ENCODE data around the gene LBHD2.
"Not testable (repeated sequence)": the region's sequence is repeated elsewhere in the genome, so short reads cannot be mapped to it uniquely, and the experiment has no call there.

LBHD2 gene

DNA sequence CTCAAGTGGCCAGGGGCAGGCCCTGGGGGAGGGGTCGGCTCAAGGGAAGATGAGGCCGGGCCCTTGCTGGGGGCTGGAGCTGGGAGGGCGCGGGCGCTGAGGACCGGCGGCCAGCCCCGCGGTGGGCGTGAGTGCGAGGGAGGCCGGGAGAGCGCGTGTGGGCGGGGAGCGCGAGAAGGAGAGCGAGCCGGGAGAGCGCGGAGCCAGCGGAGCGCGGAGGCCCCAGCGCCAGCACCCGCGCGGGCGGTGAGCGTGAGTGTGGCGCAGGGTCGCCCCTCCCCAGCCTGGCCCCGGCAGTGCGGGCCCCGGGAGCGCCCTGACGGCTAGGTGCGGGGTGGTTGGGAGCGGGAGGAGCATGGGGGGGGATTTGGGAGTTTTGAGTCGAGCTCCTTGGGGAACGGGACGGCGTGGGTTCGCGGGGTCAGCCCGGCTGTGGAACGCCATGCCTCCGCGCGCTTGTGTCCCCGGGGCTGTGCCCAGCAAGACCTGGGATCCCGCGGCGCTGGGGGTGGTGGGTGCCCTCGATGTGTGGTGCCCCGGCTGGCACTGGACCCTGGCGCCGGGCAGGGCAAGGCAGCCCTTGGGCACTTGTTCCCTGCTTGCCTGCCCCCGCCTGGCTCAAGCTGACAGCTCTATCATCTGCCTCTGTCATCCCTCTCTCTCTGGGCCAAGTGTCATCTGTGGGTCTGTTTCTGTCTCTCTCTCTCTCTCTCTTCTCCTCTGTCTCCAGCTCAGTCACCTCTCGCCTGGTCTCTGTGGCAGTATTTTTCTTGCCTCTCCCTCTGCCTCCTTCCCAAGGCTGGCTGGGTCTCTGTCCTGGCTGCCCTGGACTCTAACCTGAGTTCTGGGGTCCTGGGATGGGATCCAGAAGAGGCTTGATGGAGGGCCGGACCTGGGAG is at the start of gene LBHD2:
LBHD2 (plus strand) TSS at position 190 of the 899 bp plus-strand sequence. CDS start 1,803 bp downstream, outside the sequence.
- no peak for DNase-seq

DNA sequence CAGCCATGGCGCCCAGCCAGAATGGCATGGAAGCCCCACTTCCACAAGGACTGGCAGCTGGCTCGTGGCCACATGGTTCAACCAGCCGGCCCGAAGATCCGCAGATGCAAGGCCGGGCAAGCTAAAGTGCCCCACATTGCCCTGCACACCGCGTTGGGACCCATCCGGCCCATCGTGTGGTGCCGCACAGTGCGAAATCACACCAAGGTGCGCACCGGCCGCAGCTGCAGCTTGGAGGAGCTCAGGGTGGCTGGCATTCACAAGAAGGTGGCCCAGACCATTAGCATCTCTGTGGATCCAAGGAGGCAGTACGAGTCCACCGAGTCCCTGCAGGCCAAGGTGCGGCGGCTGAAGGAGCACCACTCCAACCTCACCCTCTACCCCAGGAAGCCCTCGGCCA is 42.5 kb upstream of the LBHD2 start:
- no peak for DNase-seq

DNA sequence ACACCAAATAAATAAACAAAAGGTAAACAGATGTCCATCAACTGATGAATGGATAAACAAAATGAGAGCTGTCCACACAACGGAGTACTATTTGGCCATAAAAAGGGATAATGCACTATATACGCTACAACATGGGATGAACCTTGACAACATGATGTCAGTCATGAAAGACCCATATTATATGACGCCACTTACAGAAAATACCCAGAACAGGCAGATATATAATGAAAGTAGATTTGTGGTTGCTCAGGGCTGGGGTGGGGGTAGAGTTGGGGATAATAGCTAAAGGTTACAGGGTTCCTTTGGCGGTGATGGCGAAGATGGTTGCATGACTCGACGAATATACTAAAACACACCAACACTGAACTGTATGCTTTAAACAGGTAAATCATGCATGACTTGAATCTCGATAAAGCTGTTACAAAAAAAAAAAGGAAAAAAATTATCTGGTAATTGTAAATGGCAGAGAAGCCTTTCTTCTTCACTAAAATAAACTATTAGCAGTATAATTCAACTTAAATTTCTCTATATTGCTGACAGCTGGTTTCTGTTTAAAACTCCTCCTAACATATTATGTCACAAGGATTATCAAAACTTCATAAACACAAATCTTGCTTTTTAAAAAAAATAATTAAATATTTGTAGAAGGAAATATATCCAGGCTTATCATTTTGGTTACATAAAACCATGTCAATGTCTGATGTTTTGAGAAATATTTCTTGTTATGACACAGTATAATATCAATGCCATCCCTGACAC is 40.6 kb upstream of the LBHD2 start:
- DNase-seq, result no peak

DNA sequence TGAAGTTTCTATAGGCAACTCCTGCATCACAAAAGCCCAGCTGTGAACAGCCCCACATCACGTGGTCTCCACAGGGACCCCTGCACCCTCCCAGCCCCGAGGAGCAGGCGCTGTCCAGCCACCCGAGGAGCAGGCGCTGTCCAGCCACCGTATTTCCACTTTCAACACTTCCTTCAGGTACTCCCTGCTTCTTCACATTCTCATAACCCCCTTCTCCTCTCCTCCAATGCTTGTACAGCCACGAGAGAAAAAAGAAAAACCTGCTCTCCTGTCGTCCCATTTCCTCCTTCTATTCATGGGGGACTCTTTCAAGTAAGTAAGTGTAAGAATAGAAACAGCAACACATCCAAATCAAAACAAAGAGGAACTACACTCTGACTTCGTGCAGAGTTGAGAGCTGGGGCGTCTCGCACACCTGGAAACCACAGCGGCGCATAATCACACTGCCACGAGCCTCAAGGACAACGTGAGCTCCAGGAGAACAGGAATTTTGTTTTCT is 38.6 kb upstream of the LBHD2 start:
- no peak for DNase-seq

DNA sequence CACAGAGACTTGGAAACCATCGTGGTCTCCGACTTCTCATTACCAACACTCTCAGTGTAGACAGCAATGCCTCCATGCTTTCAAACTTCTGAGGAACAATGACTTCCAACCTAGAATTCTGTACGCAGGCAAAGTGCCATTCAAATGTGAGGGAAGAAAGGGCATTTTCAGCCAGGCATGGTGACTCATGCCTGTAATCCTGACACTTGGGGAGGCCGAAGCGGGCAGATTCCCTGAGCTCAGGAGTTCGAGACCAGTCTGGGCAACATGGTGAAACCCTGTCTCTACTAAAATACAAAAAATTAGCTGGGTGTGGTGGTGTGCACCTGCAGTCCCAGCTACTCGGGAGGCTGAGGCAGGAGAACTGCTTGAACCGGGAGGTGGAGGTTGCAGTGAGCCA is 36.6 kb upstream of the LBHD2 start:
- DNase-seq, result not testable (repeated sequence)

DNA sequence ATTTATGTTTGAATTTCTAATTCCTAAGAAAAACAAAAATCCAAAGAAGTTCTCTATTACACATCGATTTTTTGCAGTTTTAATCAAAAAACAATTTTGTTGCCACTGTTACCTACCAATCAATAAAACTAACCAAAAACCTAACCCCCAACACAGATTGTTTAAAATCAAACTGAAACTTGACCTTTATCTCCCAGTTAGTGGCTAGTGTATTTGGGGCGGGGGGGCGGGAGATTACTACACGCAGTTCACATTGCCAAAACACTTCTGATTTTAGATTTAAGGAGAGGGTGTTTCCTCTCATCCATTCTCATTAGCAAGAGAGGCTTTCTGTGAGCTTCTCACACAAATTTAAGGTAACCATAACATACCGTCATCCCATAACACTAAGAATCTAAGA is 33.1 kb upstream of the LBHD2 start:
- DNase-seq, result no peak

DNA sequence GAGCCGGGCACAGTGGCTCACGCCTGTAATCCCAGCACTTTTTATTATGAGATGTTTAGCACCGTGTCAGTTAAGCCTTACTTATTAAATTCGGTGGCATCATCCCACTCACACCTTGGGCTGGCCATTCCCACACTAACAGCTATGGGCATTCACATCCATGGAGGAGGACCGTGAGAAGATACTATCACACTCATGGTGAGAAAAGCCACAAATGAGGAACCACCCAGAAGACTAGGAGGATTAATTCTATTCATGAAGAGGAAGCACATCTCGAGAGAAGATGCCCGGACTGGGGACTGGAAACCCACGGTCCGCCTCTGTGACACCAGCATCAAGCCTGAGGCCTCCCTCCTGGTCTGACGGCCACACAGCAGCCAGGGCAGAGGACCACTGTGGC is 31.6 kb upstream of the LBHD2 start:
- DNase-seq, result no peak

DNA sequence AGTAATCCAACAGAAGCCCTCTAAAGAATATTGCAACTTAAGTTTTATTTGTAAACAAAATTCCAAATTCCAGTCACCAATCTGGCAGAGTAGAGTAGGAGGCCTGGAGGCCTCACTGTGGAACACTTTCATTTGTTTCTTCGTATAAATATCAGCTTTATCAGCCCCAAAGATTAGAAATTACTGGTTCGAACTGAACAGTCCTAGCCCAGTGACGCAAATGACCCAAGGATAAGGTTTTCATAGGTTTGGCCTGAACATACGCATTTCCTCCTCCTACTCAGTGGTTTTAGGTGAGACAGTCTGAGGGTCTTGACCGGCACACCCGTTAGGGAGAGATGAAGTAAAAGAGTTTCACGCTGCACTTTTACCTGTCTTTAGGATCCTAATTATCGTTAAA is 28.3 kb upstream of the LBHD2 start:
- DNase-seq, result no peak

DNA sequence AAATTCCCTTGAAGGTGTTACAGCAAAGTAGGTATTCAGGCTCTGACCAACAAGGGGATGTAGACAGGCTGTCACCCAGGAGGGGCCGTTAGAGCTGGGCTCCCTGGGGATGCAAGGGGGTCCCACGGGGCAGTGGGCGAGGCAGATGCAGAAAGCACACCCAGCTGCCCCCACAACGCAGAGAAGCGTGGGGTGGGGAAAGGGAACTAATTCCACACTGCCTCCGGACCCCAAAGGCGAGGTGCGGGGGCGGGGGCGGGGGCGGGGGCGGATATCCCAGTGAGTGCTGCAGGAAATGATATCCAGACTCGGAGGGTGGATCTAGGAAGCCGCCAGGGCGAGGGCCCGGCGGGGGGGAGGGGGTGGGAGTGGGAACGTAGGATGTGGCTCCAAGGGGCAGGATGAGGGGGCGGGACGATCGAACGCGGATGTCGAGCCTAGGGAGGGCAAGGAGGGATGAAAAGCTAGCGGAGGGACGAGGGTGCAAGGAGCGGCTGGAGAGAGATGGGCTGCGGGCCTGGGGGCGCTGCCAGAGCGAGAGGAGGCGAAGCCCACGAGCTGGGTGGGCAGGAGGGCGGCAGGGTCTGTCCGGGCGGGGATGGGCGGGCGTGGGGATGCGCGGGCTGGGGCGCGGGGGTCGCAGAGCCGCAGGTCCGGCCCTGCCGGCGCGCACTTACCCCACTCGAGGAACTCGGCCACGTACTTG is 27.5 kb upstream of the LBHD2 start:
- DNase-seq, result no peak

DNA sequence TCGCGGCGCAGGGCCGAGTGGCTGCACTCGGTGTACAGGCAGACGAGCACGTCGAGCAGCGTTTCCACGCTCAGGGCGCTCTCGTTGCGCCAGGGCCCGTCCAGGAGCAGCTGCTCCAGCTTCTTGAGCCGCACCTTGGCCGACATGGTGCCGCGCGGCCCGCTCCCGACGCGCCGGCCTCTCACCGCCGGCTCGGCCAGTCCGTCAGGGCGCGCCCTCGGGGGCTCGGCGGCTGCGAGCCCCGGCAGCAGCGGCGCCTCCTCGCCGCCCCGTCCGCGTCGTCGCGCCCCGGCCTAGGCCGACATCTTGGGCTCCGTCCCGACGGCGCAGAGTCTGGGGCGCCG is 27.0 kb upstream of the LBHD2 start:
- no peak for DNase-seq

DNA sequence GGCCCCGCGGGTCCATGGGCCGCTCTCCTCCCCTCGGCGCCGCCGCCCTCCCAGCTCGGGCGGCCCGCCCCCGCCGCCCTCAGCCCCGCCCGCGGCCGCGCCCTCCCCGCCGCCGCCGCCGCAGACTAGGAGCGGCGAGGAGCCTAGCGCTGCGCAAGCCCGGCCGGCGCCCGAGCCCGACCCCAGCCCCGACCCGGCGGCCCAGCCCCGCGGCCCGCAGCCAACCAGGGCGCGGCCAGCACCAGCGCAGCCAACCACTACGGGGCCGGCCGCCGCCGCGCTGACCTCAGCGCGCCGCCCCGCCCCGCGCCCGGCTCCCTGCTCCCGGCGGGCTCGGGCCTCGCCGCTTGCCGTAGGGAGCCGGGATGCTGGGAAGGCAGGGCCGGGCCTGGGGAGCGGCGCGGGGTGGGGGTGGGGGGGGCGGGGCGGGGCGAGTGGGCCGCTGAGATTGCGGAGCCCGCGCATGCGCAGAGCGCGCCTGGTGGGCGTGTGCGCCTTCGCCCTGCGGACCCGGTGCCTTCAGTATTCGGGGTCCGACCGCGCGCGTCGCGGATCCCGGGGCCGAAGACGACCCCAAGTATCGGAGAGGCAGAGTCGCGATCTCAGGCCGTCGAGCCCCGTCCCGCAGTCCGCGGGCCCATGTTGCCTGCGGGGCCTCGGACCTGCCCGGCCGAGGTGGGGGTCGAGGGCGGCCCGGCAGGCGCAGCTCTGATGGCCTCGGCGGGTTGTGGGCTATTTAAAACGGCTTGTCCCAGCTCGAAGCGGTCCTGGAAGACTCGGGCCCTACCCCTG is 26.4 kb upstream of the LBHD2 start, which contains the start of gene CDC42BPB:
CDC42BPB (minus strand) TSS at position 178 of the 792 bp plus-strand sequence. CDS start 376 bp downstream, outside the sequence.
- DNase-seq, result peak; percentile 83 to 86

DNA sequence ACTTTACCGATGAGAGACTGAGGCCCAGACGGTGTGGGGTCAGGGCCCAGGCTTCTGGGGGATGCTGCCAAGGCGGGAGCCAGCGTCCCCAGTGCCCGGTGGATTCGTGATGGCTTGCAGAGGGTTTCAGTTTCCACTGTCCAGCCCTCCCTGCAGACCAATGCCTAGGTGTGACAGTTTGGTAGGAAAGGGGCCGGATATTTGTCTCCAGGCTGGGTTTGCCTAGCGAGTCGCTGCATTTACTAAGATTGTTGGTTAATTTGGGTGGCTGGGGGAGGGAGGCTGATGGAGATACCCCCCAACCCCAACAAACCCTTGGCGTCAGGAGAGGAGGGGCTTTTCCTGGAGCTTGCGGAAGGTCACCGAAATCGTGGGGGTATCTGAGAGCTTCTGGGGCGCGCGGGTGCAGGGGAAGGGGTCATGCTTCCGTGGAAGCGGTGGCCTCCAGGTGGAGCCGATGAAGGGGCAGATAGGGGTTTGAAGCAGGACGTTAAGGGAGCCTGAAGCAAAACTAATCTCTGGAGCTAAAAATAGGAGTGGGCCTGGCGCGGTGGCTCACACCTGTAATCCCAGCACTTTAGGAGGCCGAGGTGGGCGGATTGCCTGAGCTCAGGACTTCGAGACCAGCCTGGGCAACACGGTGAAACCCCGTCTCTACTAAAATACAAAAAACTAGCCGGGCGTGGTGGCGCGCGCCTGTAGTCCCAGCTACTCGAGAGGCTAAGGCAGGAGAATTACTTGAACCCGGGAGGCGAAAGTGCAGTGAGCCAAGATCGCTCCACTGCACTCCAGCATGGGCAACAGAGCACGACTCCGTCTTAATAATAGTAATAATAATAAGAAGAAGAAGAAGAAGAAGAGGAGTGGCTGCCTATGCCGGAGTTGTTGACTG is 25.6 kb upstream of the LBHD2 start:
- no peak for DNase-seq

DNA sequence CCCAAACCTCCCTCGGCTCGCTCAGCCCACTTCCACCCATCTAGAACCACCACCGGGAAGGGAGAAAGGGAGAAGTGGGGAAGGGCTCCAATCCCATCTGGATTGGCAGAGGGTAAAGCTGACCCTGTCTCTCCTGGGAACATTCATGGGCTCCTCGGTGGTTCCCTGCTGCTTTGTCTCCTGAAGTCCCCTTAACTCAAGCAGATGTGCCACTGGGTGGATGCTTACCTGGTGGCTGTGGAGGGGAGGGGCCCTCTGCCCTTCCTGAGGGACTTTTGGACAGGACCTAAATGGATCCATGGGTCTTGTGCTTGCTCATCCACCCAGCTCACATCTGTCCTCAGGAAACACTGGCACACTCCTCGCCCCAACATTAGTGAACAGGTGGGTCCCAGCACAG is 24.5 kb upstream of the LBHD2 start:
- no peak for DNase-seq

DNA sequence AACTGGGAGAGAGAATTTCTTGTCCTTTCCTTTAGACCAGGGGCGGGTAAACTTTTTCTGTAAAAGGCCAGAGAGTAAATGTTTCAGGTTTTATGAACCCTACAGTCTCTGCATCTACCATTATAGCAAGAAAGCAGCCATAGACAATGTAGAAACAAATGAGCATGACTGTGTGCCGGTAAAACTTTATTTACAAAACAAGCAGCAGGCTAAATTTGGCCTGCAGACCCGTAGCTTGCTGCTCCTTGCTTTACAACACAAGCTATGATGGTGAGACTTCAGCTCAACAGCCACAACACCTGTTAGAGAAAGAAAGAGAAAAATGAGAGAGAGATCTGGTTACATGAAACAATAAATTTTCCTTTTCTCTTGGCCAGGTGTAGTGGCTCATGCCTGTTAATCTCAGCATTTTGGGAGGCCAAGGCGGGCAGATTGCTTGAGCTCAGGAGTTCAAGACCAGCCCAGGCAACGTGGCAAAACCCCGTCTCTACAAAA is 22.5 kb upstream of the LBHD2 start:
- DNase-seq, result no peak

DNA sequence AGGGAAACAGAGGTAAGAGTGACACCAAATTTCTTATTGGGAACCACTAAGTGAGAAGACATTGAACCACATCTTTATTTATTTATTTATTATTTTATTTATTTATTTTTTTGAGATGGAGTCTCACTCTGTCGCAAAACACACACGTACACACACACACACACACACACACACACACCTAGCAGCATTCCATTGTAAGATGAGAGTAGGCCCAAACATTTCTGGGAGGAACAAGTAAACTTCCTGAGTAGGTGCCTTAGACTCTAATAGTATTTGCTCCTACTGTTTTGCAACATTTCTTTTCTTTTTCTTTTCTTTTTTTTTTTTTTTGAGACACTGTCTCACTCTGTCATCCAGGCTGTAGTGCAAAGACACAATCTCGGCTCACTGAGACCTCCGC is 19.6 kb upstream of the LBHD2 start:
- no peak for DNase-seq

DNA sequence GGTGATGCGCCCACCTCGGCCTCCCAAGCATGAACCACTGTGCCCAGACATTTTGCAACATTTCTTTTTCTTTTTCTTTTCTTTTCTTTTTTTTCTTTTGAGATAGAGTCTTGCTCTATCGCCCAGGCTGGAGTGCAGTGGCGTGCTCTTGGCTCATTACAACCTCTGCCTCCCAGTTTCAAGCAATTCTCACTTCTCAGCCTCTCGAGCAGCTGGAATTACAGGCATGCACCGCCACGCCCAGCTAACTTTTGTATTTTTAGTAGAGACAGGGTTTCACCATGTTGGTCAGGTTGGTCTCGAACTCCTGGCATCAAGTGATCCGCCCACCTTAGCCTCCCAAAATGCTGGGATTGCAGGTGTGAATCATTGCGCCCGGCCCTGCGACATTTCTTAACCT is 19.0 kb upstream of the LBHD2 start:
- DNase-seq, result no peak

DNA sequence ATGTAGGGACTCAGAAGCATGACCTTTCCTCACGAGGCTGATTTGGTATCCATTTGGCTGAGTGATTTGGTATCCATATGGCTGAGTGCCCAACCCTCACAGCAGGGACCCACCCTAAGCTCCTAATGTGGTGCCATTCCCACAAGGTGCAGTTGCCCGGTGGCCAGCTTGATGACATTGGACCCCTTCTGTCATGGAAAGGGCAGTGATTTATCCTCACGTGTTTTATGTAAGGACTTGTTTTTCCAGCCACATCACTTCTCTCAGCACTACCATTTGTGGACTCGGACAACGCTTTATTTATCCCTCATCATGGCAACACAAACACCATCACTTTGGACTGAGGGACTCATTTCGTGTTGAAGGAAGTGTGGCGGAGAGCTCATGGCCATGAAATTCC is 18.1 kb upstream of the LBHD2 start:
- DNase-seq, result no peak

DNA sequence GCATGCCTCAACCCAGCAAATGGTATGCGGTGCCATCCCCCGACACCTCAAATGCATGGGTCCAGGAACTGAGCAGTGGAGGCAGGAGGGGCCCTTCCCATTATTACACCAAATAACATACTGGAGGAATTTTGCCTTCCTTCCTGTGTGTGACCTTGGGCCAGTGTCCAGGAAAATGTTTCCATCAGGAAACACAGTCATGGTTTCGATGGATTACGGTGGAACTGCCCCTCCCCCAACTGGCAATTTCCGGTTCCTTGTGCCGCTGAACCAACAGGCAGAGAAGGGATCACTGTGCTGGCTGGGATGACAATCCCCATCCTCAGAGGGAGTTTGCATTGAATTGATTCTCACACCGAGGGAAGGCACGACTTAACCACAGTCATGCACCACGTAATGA is 17.6 kb upstream of the LBHD2 start:
- DNase-seq, result no peak

DNA sequence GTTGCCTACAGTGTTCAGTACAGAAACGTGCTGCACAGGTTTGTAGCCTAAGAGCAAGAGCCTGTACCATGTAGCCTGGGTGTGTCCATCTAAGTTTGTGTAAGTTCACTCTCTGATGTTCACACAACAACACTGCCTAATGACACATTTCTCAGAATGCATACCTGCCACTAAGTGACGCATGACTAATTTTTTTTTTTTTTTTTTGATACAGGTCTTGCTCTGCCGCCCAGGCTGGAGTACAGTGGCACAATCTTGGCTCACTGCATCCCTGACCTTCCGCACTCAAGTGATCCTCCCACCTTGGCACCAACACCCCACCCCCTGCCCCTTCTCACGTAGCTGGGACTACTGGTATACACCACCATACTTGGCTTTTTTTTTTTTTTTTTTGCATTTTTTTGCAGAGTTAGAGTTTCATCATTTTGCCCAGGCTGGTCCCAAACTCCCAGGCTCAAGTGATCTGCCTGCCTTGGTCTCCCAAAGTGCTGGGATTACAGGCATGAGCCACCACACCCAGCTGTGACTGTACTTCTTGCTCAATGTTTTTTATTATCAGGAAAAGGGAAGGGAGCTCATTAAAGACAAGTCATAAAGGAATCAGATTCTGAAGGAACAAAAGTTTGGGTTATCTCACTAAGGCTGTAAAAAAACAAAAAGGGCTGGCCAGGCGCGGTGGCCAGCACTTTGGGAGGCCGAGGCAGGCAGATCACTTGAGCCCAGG is 16.6 kb upstream of the LBHD2 start:
- DNase-seq, result no peak

DNA sequence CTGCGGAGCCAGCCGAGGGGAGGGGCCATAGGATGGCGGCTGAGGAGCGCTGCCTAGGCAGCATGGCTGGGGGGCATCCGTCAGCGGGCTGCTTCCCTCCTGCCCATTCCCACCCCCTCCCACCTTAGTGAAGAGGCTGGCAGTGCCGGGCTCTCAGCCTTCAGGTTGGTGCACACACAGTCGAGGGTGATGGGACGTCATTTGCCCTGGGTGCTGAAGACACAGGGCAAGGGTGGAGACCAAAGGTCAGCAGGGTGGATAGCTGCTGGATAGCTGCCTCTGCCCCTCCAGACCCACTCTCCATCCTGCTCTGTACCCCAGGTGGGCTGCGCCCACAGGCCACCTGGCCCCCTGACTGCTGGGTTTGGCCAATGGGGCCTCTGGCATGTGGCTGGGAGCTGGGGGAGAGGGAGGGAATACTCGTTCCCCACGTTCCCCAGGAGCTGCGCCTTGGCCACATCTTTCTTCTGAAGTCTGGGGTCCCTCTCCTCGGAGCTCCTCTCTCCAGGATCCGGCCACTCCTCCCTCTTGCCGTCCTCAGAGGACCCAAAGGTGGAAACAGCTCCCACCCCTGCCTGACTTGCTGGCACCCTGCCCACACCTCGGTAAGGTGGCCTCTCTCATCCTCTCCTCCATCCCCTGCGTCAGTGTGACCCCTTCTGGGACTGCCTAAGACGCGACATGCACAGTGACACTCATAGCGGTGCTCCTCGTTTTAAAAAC is 15.5 kb upstream of the LBHD2 start:
- DNase-seq, result no peak

Measured in NCI-H187 (cell line).